Fibroblast of lung (primary cell): ENCODE measurements around the gene S100A8. TPM values are rescaled to one million over a fixed set of nuclear protein-coding genes. Genes with fewer than 3 reads are reported as not detected.

Source experiments
- DNase-seq, 2 donors: peaks; one replicate each; pipeline versions ENCODE4 v3.0.0 to v3.0.0-alpha.2; 2010; ENCODE audit warnings: low read depth in 2 of 2
- H2AFZ ChIP-seq: 2 replicates; pipeline ENCODE4 v1.5.1; 2012; ENCODE audit warnings: low read length, control low read depth, inconsistent platforms
- H3K27ac ChIP-seq: 2 replicates; pipeline ENCODE4 v1.5.1; 2011; ENCODE audit warnings: low read length, control low read depth; ENCODE audit not compliant: insufficient read depth
- H3K27me3 ChIP-seq: 2 replicates; pipeline ENCODE4 v1.5.1; 2011; ENCODE audit warnings: mild to moderate bottlenecking, low read length; ENCODE audit not compliant: control insufficient read depth, insufficient read depth
- H3K36me3 ChIP-seq: 2 replicates; pipeline ENCODE4 v1.5.1; 2011; ENCODE audit warnings: low read length; ENCODE audit not compliant: control insufficient read depth, insufficient read depth
- H3K4me1 ChIP-seq: 2 replicates; pipeline ENCODE4 v1.5.1; 2011; ENCODE audit warnings: low read length; ENCODE audit not compliant: control insufficient read depth, insufficient read depth; ENCODE audit errors: extremely low read depth
- H3K4me2 ChIP-seq: 2 replicates; pipeline ENCODE4 v1.5.1; 2011; ENCODE audit warnings: low read length, control low read depth; ENCODE audit not compliant: insufficient read depth; ENCODE audit errors: extremely low read depth
- H3K4me3 ChIP-seq, 4 experiments: fragments of 200-600 bp in 1 of 4; sonication (generic) in 1 of 4; replicated peaks in 1 of 4; 2 replicates each; pipeline ENCODE4 v1.5.1; 2011 to 2016; ENCODE audit warnings: low read length in 4 of 4, low read depth in 3 of 4, mild to moderate bottlenecking in 3 of 4, control low read depth in 2 of 4, inconsistent platforms in 1 of 4, mixed read lengths in 1 of 4; ENCODE audit not compliant: insufficient read depth in 1 of 4; ENCODE audit errors: control extremely low read depth in 1 of 4
- H3K79me2 ChIP-seq: 2 replicates; pipeline ENCODE4 v1.5.1; 2012; ENCODE audit warnings: mild to moderate bottlenecking, low read length, inconsistent platforms; ENCODE audit not compliant: control insufficient read depth, insufficient read depth
- H3K9ac ChIP-seq: 2 replicates; pipeline ENCODE4 v1.5.1; 2011; ENCODE audit warnings: mild to moderate bottlenecking, low read length, control low read depth; ENCODE audit not compliant: insufficient read depth
- H3K9me3 ChIP-seq: 2 replicates; pipeline ENCODE4 v1.5.1; 2012; ENCODE audit warnings: low read depth, low read length; ENCODE audit not compliant: control insufficient read depth, insufficient read depth
- H4K20me1 ChIP-seq: 2 replicates; pipeline ENCODE4 v1.5.1; 2011; ENCODE audit warnings: low read length; ENCODE audit not compliant: control insufficient read depth, insufficient read depth; ENCODE audit errors: extremely low read depth
- EZH2 ChIP-seq: IDR thresholded peaks from 2 replicates; pipeline ENCODE4 v1.5.1; 2012; ENCODE audit warnings: low read length, control low read depth, mild to moderate bottlenecking; ENCODE audit errors: missing control alignments
- polyA plus RNA-seq, 2 donors: library from polyadenylated mRNA; depleted of rRNA in 1 of 2; stranded (reverse) in 1 of 2; unstranded in 1 of 2; fragments of >200 nt; gene quantifications; 2 replicates each; pipeline ENCODE4 v1.2.1, GENCODE V29; 2011 to 2012; ENCODE audit warnings: missing spikeins in 1 of 2
- total RNA-seq: library from RNA; depleted of rRNA; stranded (reverse); fragments of >200 nt; gene quantifications from 2 replicates; pipeline ENCODE4 v1.2.1, GENCODE V29; 2014
- TF ChIP-seq, protein P1 (sequence below), 2 donors: IDR thresholded peaks in 1 of 2; conservative IDR thresholded peaks in 1 of 2; 1 replicate in 1 of 2; 2 replicates in 1 of 2; pipeline ENCODE4 v1.5.1; 2011 to 2012; ENCODE audit warnings: low read length in 2 of 2, control low read depth in 1 of 2, inconsistent platforms in 1 of 2, low read depth in 1 of 2, mild to moderate bottlenecking in 1 of 2

The S100A8 gene
- total and polyA plus RNA-seq, 2 donors (not counting 1 experiment from before 2014, with no cell fraction given) = not detected

- Histone ChIP-seq H3K9ac (no peak overlapping the region), H3K36me3 (no peaks in the 10 kb centered on the region), H3K4me2 (no peak overlapping the region), H3K4me1 (no peaks in the 10 kb centered on the region), H2AFZ (no peak overlapping the region), H3K9me3 (no peaks in the 10 kb centered on the region), H3K79me2 (no peaks in the 10 kb centered on the region), H4K20me1 (no peaks in the 10 kb centered on the region), H3K27ac (no peak overlapping the region), H3K4me3 (no peak overlapping the region), H3K27me3 (peaks cover 3% of the 10 kb centered on the region)
- no peak for DNase-seq
- no peak for TF ChIP-seq EZH2
- TF ChIP-seq, protein P1, sequence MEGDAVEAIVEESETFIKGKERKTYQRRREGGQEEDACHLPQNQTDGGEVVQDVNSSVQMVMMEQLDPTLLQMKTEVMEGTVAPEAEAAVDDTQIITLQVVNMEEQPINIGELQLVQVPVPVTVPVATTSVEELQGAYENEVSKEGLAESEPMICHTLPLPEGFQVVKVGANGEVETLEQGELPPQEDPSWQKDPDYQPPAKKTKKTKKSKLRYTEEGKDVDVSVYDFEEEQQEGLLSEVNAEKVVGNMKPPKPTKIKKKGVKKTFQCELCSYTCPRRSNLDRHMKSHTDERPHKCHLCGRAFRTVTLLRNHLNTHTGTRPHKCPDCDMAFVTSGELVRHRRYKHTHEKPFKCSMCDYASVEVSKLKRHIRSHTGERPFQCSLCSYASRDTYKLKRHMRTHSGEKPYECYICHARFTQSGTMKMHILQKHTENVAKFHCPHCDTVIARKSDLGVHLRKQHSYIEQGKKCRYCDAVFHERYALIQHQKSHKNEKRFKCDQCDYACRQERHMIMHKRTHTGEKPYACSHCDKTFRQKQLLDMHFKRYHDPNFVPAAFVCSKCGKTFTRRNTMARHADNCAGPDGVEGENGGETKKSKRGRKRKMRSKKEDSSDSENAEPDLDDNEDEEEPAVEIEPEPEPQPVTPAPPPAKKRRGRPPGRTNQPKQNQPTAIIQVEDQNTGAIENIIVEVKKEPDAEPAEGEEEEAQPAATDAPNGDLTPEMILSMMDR (conservative IDR thresholded peaks at IDR 0.05 in 1 of 2, IDR thresholded peaks at IDR 0.05 in 1 of 2; ENCODE audit: low read depth in 1 of 2, low read length in 2 of 2) = no peak
Measured at GRCh38 chr1:153437236-153437635, 46.4 kb upstream of the S100A8 start.

DNA sequence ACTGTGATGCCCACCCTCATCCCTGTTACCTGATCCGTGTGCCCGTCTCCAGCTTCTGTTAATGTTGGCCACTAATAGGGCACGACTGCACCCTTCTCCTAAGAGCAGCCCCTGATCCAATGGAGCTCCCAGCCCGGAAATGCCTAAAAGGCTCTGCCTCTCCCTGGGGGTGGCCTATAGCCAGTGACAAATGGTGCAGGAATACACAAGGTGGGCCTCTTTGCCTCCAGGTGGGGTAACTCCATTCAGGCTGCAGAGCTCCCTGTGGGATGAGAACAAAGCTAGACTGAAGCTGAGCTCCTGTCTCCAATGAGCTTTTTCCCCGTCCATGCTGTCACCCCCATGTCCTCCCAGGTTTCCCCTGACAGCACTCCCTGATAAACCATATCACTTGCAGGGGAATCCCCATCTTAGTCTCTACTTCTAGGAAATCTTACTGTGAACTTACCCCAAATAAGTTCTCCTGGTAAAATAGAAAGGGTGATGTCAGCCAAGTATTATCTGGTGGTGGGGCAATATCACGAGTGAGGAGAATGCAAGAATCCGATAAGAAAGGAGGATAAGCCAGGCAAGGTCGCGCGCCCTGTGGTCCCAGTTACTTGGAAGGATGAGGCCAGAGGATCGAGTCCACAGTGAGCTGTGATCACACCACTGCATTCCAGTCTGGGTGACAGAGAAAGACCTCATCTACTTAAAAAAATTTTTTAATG lies 44.0 kb upstream of the S100A8 start:
- Histone ChIP-seq H3K27ac (no peak overlapping the region), H3K4me1 (no peaks in the 10 kb centered on the region), H3K9me3 (no peaks in the 10 kb centered on the region), H3K79me2 (no peaks in the 10 kb centered on the region), H4K20me1 (no peaks in the 10 kb centered on the region), H3K4me3 (no peak overlapping the region), H3K9ac (no peak overlapping the region), H2AFZ (no peak overlapping the region), H3K36me3 (no peaks in the 10 kb centered on the region), H3K27me3 (peaks cover 3% of the 10 kb centered on the region), H3K4me2 (no peak overlapping the region)
- TF ChIP-seq EZH2 = no peak
- TF ChIP-seq, protein P1 (conservative IDR thresholded peaks at IDR 0.05 in 1 of 2, IDR thresholded peaks at IDR 0.05 in 1 of 2; ENCODE audit: low read depth in 1 of 2, low read length in 2 of 2) = no peak
- no peak for DNase-seq

DNA sequence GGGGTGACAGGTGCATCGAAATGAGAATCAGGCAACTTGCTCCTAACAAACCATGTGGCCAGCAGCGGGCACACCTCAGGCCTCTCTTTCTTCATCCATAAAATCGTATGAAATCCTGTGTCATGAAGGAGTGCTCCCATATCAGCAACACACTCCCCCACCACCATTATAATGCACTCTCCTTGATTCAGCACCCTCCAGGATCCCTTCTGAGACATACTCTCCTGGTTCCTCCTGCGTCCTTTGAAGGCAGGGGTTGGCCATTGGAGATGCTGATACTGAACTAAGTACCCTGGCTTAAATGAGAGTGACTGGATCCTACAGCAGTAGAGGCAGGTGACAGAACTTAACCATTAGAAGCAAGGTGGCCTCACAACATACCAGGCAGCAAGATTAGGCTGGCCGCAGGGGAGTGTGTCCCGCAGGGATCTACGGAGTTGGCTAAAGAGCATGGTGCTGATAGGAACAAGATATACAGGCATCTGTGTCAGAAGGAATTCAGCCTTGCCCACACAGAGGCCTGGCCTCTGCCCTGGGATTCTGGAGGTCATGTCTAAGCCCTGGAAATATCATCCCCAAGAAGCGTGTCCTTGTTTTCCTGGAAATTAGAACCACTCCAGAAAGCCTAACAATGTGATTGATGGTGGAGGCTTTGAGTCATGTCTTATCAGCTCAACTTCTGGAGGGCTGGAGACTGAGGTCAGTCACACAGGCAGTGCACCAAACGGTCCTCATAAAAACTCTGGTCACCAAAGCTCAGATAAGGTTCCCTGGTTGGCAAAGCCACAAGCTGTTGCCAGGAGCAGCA lies 42.2 kb upstream of the S100A8 start:
- no peaks in the 10 kb centered on the region for H3K36me3 ChIP-seq
- no peak for DNase-seq
- no peak overlapping the region for H2AFZ ChIP-seq
- peaks cover 3% of the 10 kb centered on the region for H3K27me3 ChIP-seq
- no peaks in the 10 kb centered on the region for H4K20me1 ChIP-seq
- H3K9ac ChIP-seq = no peak overlapping the region
- no peak overlapping the region for H3K4me3 ChIP-seq
- no peaks in the 10 kb centered on the region for H3K4me1 ChIP-seq
- no peak overlapping the region for H3K4me2 ChIP-seq
- TF ChIP-seq, protein P1 (conservative IDR thresholded peaks at IDR 0.05 in 1 of 2, IDR thresholded peaks at IDR 0.05 in 1 of 2; ENCODE audit: low read depth in 1 of 2, low read length in 2 of 2) = no peak
- TF ChIP-seq EZH2 = no peak
- H3K27ac ChIP-seq = no peak overlapping the region
- no peaks in the 10 kb centered on the region for H3K79me2 ChIP-seq
- H3K9me3 ChIP-seq = no peaks in the 10 kb centered on the region
